GM12878 (cell line): ENCODE measurements around the gene CCR5AS.

ENCODE experiments used
- ATAC-seq: fragments of 200-7000 bp; cut with Tn5 transposase; 3 replicates; pipeline ENCODE4 v1.9.1; 2020; ENCODE audit warnings: mild to moderate bottlenecking, moderate library complexity
- BruUV-seq: library from RNA; stranded (reverse); fragments of 400-500 nt; replicated peaks from 2 replicates; lab custom pipeline; 2021; lab: Mats Ljungman, UMichigan
- CTCF ChIA-PET: fragments of 300-600 bp; sonication (Branson Sonifier 250); formaldehyde crosslinking; extraction: SDS; loops from one replicate; lab custom pipeline; 2021; ENCODE audit warnings: inconsistent platforms; lab: Yijun Ruan, JAX
- POLR2A ChIA-PET: fragments of 350-600 bp; formaldehyde crosslinking; extraction: SDS; loops from one replicate; lab custom pipeline; 2021; ENCODE audit warnings: inconsistent platforms; lab: Charles Lee
- RAD21 ChIA-PET: fragments of 300-600 bp; sonication (Branson Sonifier 250); formaldehyde crosslinking; loops from one replicate; lab custom pipeline; 2023; ENCODE audit warnings: antibody characterized with exemption; ENCODE audit not compliant: unreplicated experiment; lab: Charles Lee
- SMC1A ChIA-PET: fragments of 300-600 bp; sonication (Branson Sonifier 250); formaldehyde crosslinking; loops from one replicate; lab custom pipeline; 2023; ENCODE audit not compliant: unreplicated experiment, uncharacterized antibody; lab: Charles Lee
- DNase-seq: peaks from one replicate; pipeline ENCODE4 v3.0.0-alpha.2; 2011; ENCODE audit warnings: low read depth, low spot score
- FAIRE-seq: peaks from 3 replicates; lab custom pipeline; 2011; peaks lifted over from hg19 to GRCh38; lab: Jason Lieb, UNC
- H2AFZ ChIP-seq: 2 replicates; pipeline ENCODE4 v1.6.0; 2011; ENCODE audit warnings: low read depth, low read length, control low read depth; ENCODE audit not compliant: control insufficient read depth
- H3K27ac ChIP-seq: 2 replicates; pipeline ENCODE4 v1.5.1; 2011; ENCODE audit warnings: control low read depth; ENCODE audit not compliant: control insufficient read depth, insufficient read depth
- H3K27me3 ChIP-seq, 2 experiments: replicated peaks in 1 of 2; 2 replicates each; pipeline versions ENCODE4 v1.6.0 to v1.6.1; 2011; ENCODE audit warnings: low read length in 1 of 2; ENCODE audit not compliant: control insufficient read depth in 2 of 2, insufficient read depth in 2 of 2
- H3K36me3 ChIP-seq, 2 experiments: 2 replicates each; pipeline ENCODE4 v1.5.1; 2011; ENCODE audit warnings: low read length in 1 of 2; ENCODE audit not compliant: control insufficient read depth in 2 of 2, insufficient read depth in 2 of 2
- H3K4me1 ChIP-seq: 2 replicates; pipeline ENCODE4 v1.6.1; 2011; ENCODE audit warnings: mild to moderate bottlenecking, low read length, moderate library complexity, mixed read lengths; ENCODE audit not compliant: control insufficient read depth, insufficient read depth
- H3K4me2 ChIP-seq: 2 replicates; pipeline ENCODE4 v1.6.0; 2011; ENCODE audit warnings: control low read depth; ENCODE audit not compliant: control insufficient read depth, insufficient read depth
- H3K4me3 ChIP-seq: fragments of 200-600 bp; sonication (generic); 2 replicates; pipeline ENCODE4 v1.5.1; 2016
- H3K79me2 ChIP-seq: 2 replicates; pipeline ENCODE4 v1.6.0; 2011; ENCODE audit warnings: low read length; ENCODE audit not compliant: control insufficient read depth, insufficient read depth
- H3K9ac ChIP-seq: 2 replicates; pipeline ENCODE4 v1.8.0; 2011; ENCODE audit warnings: low read length, control low read depth, mixed read lengths; ENCODE audit not compliant: control insufficient read depth, insufficient read depth
- H3K9me3 ChIP-seq: replicated peaks from 3 replicates; pipeline ENCODE4 v1.5.1; 2011; ENCODE audit warnings: mild to moderate bottlenecking, low read length; ENCODE audit not compliant: control insufficient read depth, insufficient read depth
- H4K20me1 ChIP-seq: 2 replicates; pipeline ENCODE4 v1.6.0; 2011; ENCODE audit not compliant: control insufficient read depth, insufficient read depth
- ATF2 ChIP-seq: IDR thresholded peaks from 2 replicates; pipeline ENCODE4 v1.6.1; 2012; ENCODE audit warnings: low read length, inconsistent platforms
- ATF7 ChIP-seq: fragments of 450-650 bp; IDR thresholded peaks from 2 replicates; pipeline ENCODE4 v1.6.1; 2016; ENCODE audit warnings: low read depth, mild to moderate bottlenecking
- CBFB ChIP-seq: IDR thresholded peaks from 2 replicates; pipeline ENCODE4 v1.6.1; 2016; ENCODE audit warnings: antibody characterized with exemption, low read depth
- ETV6 ChIP-seq, 2 experiments: fragments of 450-650 bp in 1 of 2; IDR thresholded peaks in 1 of 2; conservative IDR thresholded peaks in 1 of 2; 2 replicates each; pipeline ENCODE4 v1.6.1; 2014; ENCODE audit warnings: antibody characterized with exemption in 1 of 2, borderline replicate concordance in 1 of 2, low read depth in 1 of 2, mild to moderate bottlenecking in 1 of 2, moderate library complexity in 1 of 2
- EZH2 ChIP-seq: IDR thresholded peaks from 2 replicates; pipeline ENCODE4 v1.6.1; 2012; ENCODE audit warnings: low read depth, mild to moderate bottlenecking, control low read depth, inconsistent platforms, low read length, borderline replicate concordance; ENCODE audit not compliant: control insufficient read depth
- FOXM1 ChIP-seq: IDR thresholded peaks from 2 replicates; pipeline ENCODE4 v1.6.1; 2012; ENCODE audit warnings: low read depth, mild to moderate bottlenecking, inconsistent platforms, low read length, moderate library complexity
- IKZF1 ChIP-seq: fragments of 450-650 bp; conservative IDR thresholded peaks from 2 replicates; pipeline ENCODE4 v1.6.1; 2017; ENCODE audit warnings: antibody characterized with exemption, mild to moderate bottlenecking
- IKZF2 ChIP-seq, 2 experiments: fragments of 450-650 bp; IDR thresholded peaks; 2 replicates each; pipeline ENCODE4 v1.6.1; 2017; ENCODE audit warnings: mild to moderate bottlenecking in 2 of 2, moderate library complexity in 2 of 2
- JUNB ChIP-seq: IDR thresholded peaks from 2 replicates; pipeline ENCODE4 v1.6.1; 2016; ENCODE audit warnings: antibody characterized with exemption, mild to moderate bottlenecking
- KLF5 ChIP-seq: fragments of 450-650 bp; IDR thresholded peaks from 2 replicates; pipeline ENCODE4 v1.6.1; 2014; ENCODE audit warnings: mild to moderate bottlenecking; ENCODE audit not compliant: partially characterized antibody
- MEF2A ChIP-seq: IDR thresholded peaks from 2 replicates; pipeline ENCODE4 v1.6.1; 2011; ENCODE audit warnings: low read depth, mild to moderate bottlenecking, low read length, moderate library complexity; ENCODE audit not compliant: insufficient read depth
- MEF2B ChIP-seq: fragments of 450-650 bp; IDR thresholded peaks from 2 replicates; pipeline ENCODE4 v1.6.1; 2018; ENCODE audit warnings: mild to moderate bottlenecking, moderate library complexity; ENCODE audit not compliant: partially characterized antibody, poor library complexity, severe bottlenecking
- MTA3 ChIP-seq: IDR thresholded peaks from 2 replicates; pipeline ENCODE4 v1.6.1; 2012; ENCODE audit warnings: low read length, inconsistent platforms, borderline replicate concordance
- NFIC ChIP-seq: IDR thresholded peaks from 2 replicates; pipeline ENCODE4 v1.6.1; 2012; ENCODE audit warnings: low read depth, mild to moderate bottlenecking, inconsistent platforms, low read length, moderate library complexity
- PBX3 ChIP-seq: IDR thresholded peaks from 2 replicates; pipeline ENCODE4 v1.6.1; 2011; ENCODE audit warnings: mild to moderate bottlenecking, low read depth, low read length, moderate library complexity; ENCODE audit not compliant: insufficient replicate concordance
- RUNX3 ChIP-seq: IDR thresholded peaks from 2 replicates; pipeline ENCODE4 v1.6.1; 2012; ENCODE audit warnings: low read length, inconsistent platforms
- SMARCA5 ChIP-seq: fragments of 450-650 bp; IDR thresholded peaks from 2 replicates; pipeline ENCODE4 v1.6.1; 2017; ENCODE audit warnings: mild to moderate bottlenecking
- SPI1 ChIP-seq: IDR thresholded peaks from 2 replicates; pipeline ENCODE4 v1.6.1; 2011; ENCODE audit warnings: low read depth, mild to moderate bottlenecking, low read length, moderate library complexity, borderline replicate concordance; ENCODE audit not compliant: insufficient read depth
- SREBF1 ChIP-seq: IDR thresholded peaks from 2 replicates; pipeline ENCODE4 v1.6.1; 2012; ENCODE audit warnings: mild to moderate bottlenecking, low read length
- TAF1 ChIP-seq: IDR thresholded peaks from 2 replicates; pipeline ENCODE4 v1.6.1; 2011; ENCODE audit warnings: mild to moderate bottlenecking, low read depth, low read length, borderline replicate concordance
- TCF12 ChIP-seq: IDR thresholded peaks from 2 replicates; pipeline ENCODE4 v1.6.1; 2011; ENCODE audit warnings: low read depth, mild to moderate bottlenecking, low read length
- YY1 ChIP-seq: IDR thresholded peaks from 2 replicates; pipeline ENCODE4 v1.6.1; 2011; ENCODE audit warnings: low read depth, mild to moderate bottlenecking, low read length
- ZNF622 ChIP-seq: fragments of 450-650 bp; IDR thresholded peaks from 2 replicates; pipeline ENCODE4 v1.6.1; 2017; ENCODE audit warnings: mild to moderate bottlenecking, inconsistent platforms
- WGBS: methylation state at CpG from one replicate; pipeline ENCODE4 v1.1.6; 2016; ENCODE audit warnings: low lambda C conversion rate; ENCODE audit not compliant: insufficient replicate concordance, insufficient coverage; ENCODE audit errors: missing lambda C conversion rate; 5-methylcytosine and 5-hydroxymethylcytosine counted together
- in situ Hi-C: fragments of 300-500 bp; cut with MboI; formaldehyde crosslinking; loops from 9 replicates; pipeline ENCODE4 v1.14.3; 2018; ENCODE audit warnings: mixed read lengths
- intact Hi-C: fragments of 100-400 bp; cut with micrococcal nuclease; formaldehyde crosslinking; loops from one replicate; pipeline ENCODE4 v1.14.2; 2022; ENCODE audit not compliant: unreplicated experiment

The CCR5AS gene

GRCh38 chr3:46359733-46360493 lies 47.0 kb downstream of the CCR5AS start:
- H2AFZ ChIP-seq: 0 out of 2 replicates have a peak overlapping the region, but pooled peaks have one; percentile 3
- intact Hi-C loops (loop anchor here (2.0 kb wide), 1 partner anchor 61 kb away; no protein-coding TSS in a partner anchor), in situ Hi-C loops (no loop called here)
- no peak overlapping the region for H3K4me3 ChIP-seq
- peaks cover 40% of the 10 kb centered on the region for H3K4me1 ChIP-seq
- peak; percentile 68 for DNase-seq
- H3K4me2 ChIP-seq: peak overlapping the region; percentile 58
- H3K9ac ChIP-seq: peak overlapping the region; percentile 33
- no peaks in the 10 kb centered on the region for H3K27me3 ChIP-seq
- 2% methylated on average over 11 of the region's 11 CpGs for WGBS
- peak; percentile 69 for FAIRE-seq
- no peaks in the 10 kb centered on the region for H3K79me2 ChIP-seq
- H3K9me3 ChIP-seq: no peaks in the 10 kb centered on the region
- ChIA-PET RAD21 (interaction anchor here (0.8 to 6.0 kb wide), 14 partner anchors 10 to 419 kb away, joined by 3 to 38 read pairs (median 4); partner anchors contain the start of gene CCR5), SMC1A (interaction anchor here (1.0 to 4.0 kb wide), 21 partner anchors 7 to 266 kb away, joined by 3 to 37 read pairs (median 5); partner anchors contain the start of genes CCR1 and CCR5), POLR2A (interaction anchor here (0.5 to 1.6 kb wide), 6 partner anchors 10 to 147 kb away, joined by 3 to 5 read pairs (median 4); partner anchors contain the start of gene CCR5), CTCF (interaction anchor here (1.1 to 4.0 kb wide), 14 partner anchors 9 to 281 kb away, joined by 3 to 37 read pairs (median 6); partner anchors contain the start of genes CCR1 and CCR5)
- no peaks in the 10 kb centered on the region for H3K36me3 ChIP-seq
- H3K27ac ChIP-seq: peak overlapping the region; percentile 45
- no peaks in the 10 kb centered on the region for H4K20me1 ChIP-seq
- BruUV-seq: no TSS peak
- peak; percentile 91 for ATAC-seq
- peak; percentile 70 for TF ChIP-seq IKZF2 (IDR thresholded peaks at IDR 0.05)
- TF ChIP-seq EZH2: no peak
- 0 out of 2 replicates have a peak, but pooled peaks have one; percentile 57 for TF ChIP-seq FOXM1
- no peak for TF ChIP-seq MEF2B
- peak; percentile 75 for TF ChIP-seq RUNX3
- TF ChIP-seq MTA3: no peak
- no peak for TF ChIP-seq ZNF622
- 0 out of 2 replicates have a peak, but pooled peaks have one; percentile 23 for TF ChIP-seq CBFB
- peak; percentile 76 for TF ChIP-seq TCF12
- TF ChIP-seq SPI1: peak; percentile 76
- no peak for TF ChIP-seq TAF1
- 0 out of 2 replicates have a peak, but pooled peaks have one; percentile 75 for TF ChIP-seq MEF2A
- TF ChIP-seq ETV6 (conservative IDR thresholded peaks at IDR 0.05 in 1 of 2, IDR thresholded peaks at IDR 0.05 in 1 of 2; ENCODE audit: borderline replicate concordance in 1 of 2, low read depth in 1 of 2): peak in 1 of 2 experiments; percentile 73; a peak in 1 of 4 replicates
- TF ChIP-seq ATF2: peak; percentile 85
- peak; percentile 80; the same call in 1 of the 2 replicates for TF ChIP-seq NFIC
- no peak for TF ChIP-seq KLF5
- TF ChIP-seq SMARCA5: no peak
- no peak for TF ChIP-seq ATF7
- TF ChIP-seq IKZF1: peak; percentile 67
- TF ChIP-seq SREBF1: no peak
- TF ChIP-seq YY1: no peak
- TF ChIP-seq PBX3: peak; percentile 68
- TF ChIP-seq JUNB: peak; percentile 85
